ENCODE results near the gene TMEM208.

- no peak for TF ChIP-seq CTCF (IDR thresholded peaks at IDR 0.05)
- TF ChIP-seq POLR2A (IDR thresholded peaks at IDR 0.05): no peak
These were observed 27.1 kb upstream of the TMEM208 start for GRCh38 chr16:67199808-67200198.
